H1 (cell line): ENCODE data around the gene VPS13D. TPM values are rescaled to one million over a fixed set of nuclear protein-coding genes. Genes with fewer than 3 reads are reported as not detected.

Source experiments
- CTCF ChIA-PET: fragments of 300-600 bp; sonication (Branson Sonifier 250); formaldehyde crosslinking; loops from one replicate; lab custom pipeline; 2021; ENCODE audit not compliant: partially characterized antibody; lab: Charles Lee
- POLR2A ChIA-PET: fragments of 300-600 bp; sonication (Branson Sonifier 250); formaldehyde crosslinking; loops from one replicate; lab custom pipeline; 2021; ENCODE audit warnings: inconsistent platforms; ENCODE audit not compliant: partially characterized antibody; lab: Charles Lee
- DNase-seq, 2 experiments: peaks; one replicate each; pipeline versions ENCODE4 v3.0.0 to v3.0.0-alpha.2; 2010 to 2022; ENCODE audit warnings: low spot score in 2 of 2, low read depth in 1 of 2, mixed read lengths in 1 of 2
- FAIRE-seq: peaks from 2 replicates; lab custom pipeline; 2011; peaks lifted over from hg19 to GRCh38; lab: Jason Lieb, UNC
- H2AFZ ChIP-seq: 2 replicates; pipeline ENCODE4 v1.8.1; 2012; ENCODE audit warnings: low read length, inconsistent platforms
- H2AK5ac ChIP-seq: 2 replicates; pipeline ENCODE4 v1.6.1; 2013; ENCODE audit warnings: low read depth, low read length
- H2BK120ac ChIP-seq: replicated peaks from 2 replicates; pipeline ENCODE3; 2013; ENCODE audit warnings: low read depth, low read length, inconsistent platforms
- H2BK12ac ChIP-seq: 2 replicates; pipeline ENCODE4 v1.6.1; 2013; ENCODE audit warnings: low read depth, low read length
- H2BK15ac ChIP-seq: 2 replicates; pipeline ENCODE4 v1.6.1; 2013; ENCODE audit warnings: low read length
- H2BK20ac ChIP-seq: 2 replicates; pipeline ENCODE4 v1.6.1; 2013; ENCODE audit warnings: low read length
- H2BK5ac ChIP-seq: 2 replicates; pipeline ENCODE4 v1.6.1; 2013; ENCODE audit warnings: low read depth, low read length
- H3K14ac ChIP-seq: 2 replicates; pipeline ENCODE4 v1.6.1; 2013; ENCODE audit warnings: inconsistent platforms; ENCODE audit not compliant: insufficient read length
- H3K18ac ChIP-seq: 2 replicates; pipeline ENCODE4 v1.6.1; 2013; ENCODE audit warnings: low read length; ENCODE audit errors: extremely low read depth
- H3K23ac ChIP-seq: 2 replicates; pipeline ENCODE4 v1.6.1; 2013; ENCODE audit warnings: inconsistent platforms; ENCODE audit not compliant: insufficient read length
- H3K23me2 ChIP-seq: 2 replicates; pipeline ENCODE4 v1.6.1; 2013; ENCODE audit warnings: low read depth, low read length
- H3K27ac ChIP-seq: 2 replicates; pipeline ENCODE4 v1.6.1; 2011; ENCODE audit warnings: low read depth, low read length, inconsistent platforms
- H3K27me3 ChIP-seq, 4 experiments: replicated peaks in 1 of 4; 1 replicate in 1 of 4; 2 replicates in 3 of 4; pipeline versions ENCODE4 v1.6.1 to v1.8.1; 2011 to 2013; ENCODE audit warnings: low read length in 3 of 4, mild to moderate bottlenecking in 3 of 4, inconsistent platforms in 2 of 4, mixed read lengths in 2 of 4, moderate library complexity in 1 of 4; ENCODE audit not compliant: control insufficient read depth in 3 of 4, insufficient read depth in 3 of 4; ENCODE audit errors: extremely low read depth in 1 of 4
- H3K36me3 ChIP-seq, 4 experiments: 2 replicates each; pipeline versions ENCODE4 v1.6.1 to v1.8.1; 2011 to 2013; ENCODE audit warnings: mild to moderate bottlenecking in 4 of 4, low read length in 3 of 4, moderate library complexity in 2 of 4, control low read depth in 1 of 4, inconsistent platforms in 1 of 4; ENCODE audit not compliant: insufficient read depth in 4 of 4, control insufficient read depth in 2 of 4
- H3K4ac ChIP-seq: replicated peaks from 2 replicates; pipeline ENCODE3; 2013; ENCODE audit warnings: low read length, low read depth, mixed read lengths, inconsistent platforms; ENCODE audit not compliant: insufficient read length
- H3K4me1 ChIP-seq, 4 experiments: replicated peaks in 1 of 4; 1 replicate in 1 of 4; 2 replicates in 3 of 4; pipeline versions ENCODE4 v1.6.1 to v1.8.1; 2011 to 2013; ENCODE audit warnings: low read length in 3 of 4, inconsistent platforms in 2 of 4, mixed read lengths in 1 of 4; ENCODE audit not compliant: insufficient read depth in 4 of 4, control insufficient read depth in 3 of 4
- H3K4me2 ChIP-seq, 2 experiments: 2 replicates each; pipeline versions ENCODE4 v1.6.1 to v1.8.1; 2011 to 2013; ENCODE audit warnings: low read depth in 2 of 2, low read length in 2 of 2, control low read depth in 1 of 2, inconsistent platforms in 1 of 2, mild to moderate bottlenecking in 1 of 2; ENCODE audit not compliant: insufficient read depth in 1 of 2
- H3K4me3 ChIP-seq, 4 experiments: fragments of 200-600, 300-600 bp in 1 of 4; sonication (generic), shearing (Covaris generic), sonication (Bioruptor Twin) in 1 of 4; 2 replicates each; pipeline versions ENCODE4 v1.5.1 to v1.8.1; 2011 to 2016; ENCODE audit warnings: low read length in 4 of 4, low read depth in 3 of 4, control low read depth in 2 of 4, inconsistent platforms in 2 of 4, mild to moderate bottlenecking in 2 of 4, mixed read lengths in 1 of 4, moderate library complexity in 1 of 4; ENCODE audit not compliant: insufficient read depth in 2 of 4; ENCODE audit errors: extremely low read depth in 1 of 4
- H3K56ac ChIP-seq: replicated peaks from 2 replicates; pipeline ENCODE3; 2013; ENCODE audit warnings: low read depth, mild to moderate bottlenecking, mixed read lengths, low read length, inconsistent platforms; ENCODE audit not compliant: insufficient read length
- H3K79me1 ChIP-seq: 2 replicates; pipeline ENCODE4 v1.6.1; 2013; ENCODE audit warnings: low read depth, low read length, control low read depth
- H3K79me2 ChIP-seq, 2 experiments: 2 replicates each; pipeline versions ENCODE4 v1.6.1 to v1.8.1; 2012 to 2013; ENCODE audit warnings: low read length in 2 of 2, mild to moderate bottlenecking in 2 of 2, inconsistent platforms in 1 of 2; ENCODE audit not compliant: insufficient read depth in 2 of 2, control insufficient read depth in 1 of 2
- H3K9ac ChIP-seq, 4 experiments: replicated peaks in 1 of 4; 1 replicate in 1 of 4; 2 replicates in 3 of 4; pipeline versions ENCODE4 v1.6.1 to v1.8.1; 2011 to 2013; ENCODE audit warnings: low read depth in 3 of 4, low read length in 3 of 4, control low read depth in 2 of 4, mild to moderate bottlenecking in 2 of 4, moderate library complexity in 2 of 4, inconsistent platforms in 1 of 4; ENCODE audit errors: extremely low read depth in 1 of 4
- H3K9me3 ChIP-seq, 2 experiments: 2 replicates each; pipeline versions ENCODE4 v1.6.1 to v1.8.1; 2012 to 2013; ENCODE audit warnings: mild to moderate bottlenecking in 2 of 2, moderate library complexity in 2 of 2, control low read depth in 1 of 2, inconsistent platforms in 1 of 2, low read depth in 1 of 2, low read length in 1 of 2, mixed read lengths in 1 of 2; ENCODE audit not compliant: insufficient read depth in 2 of 2
- H4K20me1 ChIP-seq, 2 experiments: replicated peaks in 1 of 2; 2 replicates each; pipeline versions ENCODE3 to v1.8.1; 2011 to 2013; ENCODE audit warnings: inconsistent platforms in 2 of 2, low read length in 2 of 2, mild to moderate bottlenecking in 1 of 2; ENCODE audit not compliant: insufficient read depth in 2 of 2, control insufficient read depth in 1 of 2
- H4K5ac ChIP-seq: 2 replicates; pipeline ENCODE4 v1.6.1; 2013; ENCODE audit warnings: low read length, low read depth, mixed read lengths, inconsistent platforms; ENCODE audit not compliant: insufficient read length
- H4K8ac ChIP-seq: 2 replicates; pipeline ENCODE4 v1.8.0; 2013; ENCODE audit warnings: mild to moderate bottlenecking, moderate library complexity, low read length, inconsistent platforms; ENCODE audit not compliant: insufficient read depth; ENCODE audit errors: extremely low read depth
- H4K91ac ChIP-seq: replicated peaks from 2 replicates; pipeline ENCODE3; 2013; ENCODE audit warnings: low read length, mixed read lengths, inconsistent platforms; ENCODE audit not compliant: insufficient read length
- BRCA1 ChIP-seq: IDR thresholded peaks from 2 replicates; pipeline ENCODE4 v1.6.1; 2012; ENCODE audit warnings: low read depth, low read length, improper control_type of control experiment
- CHD1 ChIP-seq: IDR thresholded peaks from 2 replicates; pipeline ENCODE4 v1.6.1; 2012; ENCODE audit warnings: low read depth, low read length, improper control_type of control experiment
- CTCF ChIP-seq, 3 experiments: IDR thresholded peaks; 1 replicate in 2 of 3; 2 replicates in 1 of 3; pipeline versions ENCODE4 v1.5.1 to v1.6.1; 2011; ENCODE audit warnings: low read length in 3 of 3, mild to moderate bottlenecking in 3 of 3, inconsistent platforms in 2 of 3, low read depth in 1 of 3, moderate library complexity in 1 of 3; ENCODE audit not compliant: insufficient read depth in 1 of 3; ENCODE audit errors: control extremely low read depth in 1 of 3
- EZH2 ChIP-seq: fragments of 200-600 bp; sonication (generic); IDR thresholded peaks from 2 replicates; pipeline ENCODE4 v1.7.1; 2012; ENCODE audit warnings: low read depth, mild to moderate bottlenecking, moderate library complexity, low read length, inconsistent platforms; ENCODE audit not compliant: severe bottlenecking
- GABPA ChIP-seq: IDR thresholded peaks from 2 replicates; pipeline ENCODE4 v1.6.1; 2011; ENCODE audit warnings: mild to moderate bottlenecking, low read length, moderate library complexity, borderline replicate concordance; ENCODE audit not compliant: insufficient read depth
- TAF7 ChIP-seq: optimal IDR thresholded peaks from 2 replicates; pipeline ENCODE3; 2011; ENCODE audit warnings: low read depth, mild to moderate bottlenecking, inconsistent platforms, low read length, moderate library complexity, borderline replicate concordance
- TCF12 ChIP-seq: IDR thresholded peaks from 2 replicates; pipeline ENCODE4 v1.6.1; 2011; ENCODE audit warnings: low read depth, mild to moderate bottlenecking, low read length
- TEAD4 ChIP-seq: IDR thresholded peaks from 2 replicates; pipeline ENCODE4 v1.6.1; 2012; ENCODE audit warnings: low read depth, low read length, inconsistent platforms, mixed read lengths
- YY1 ChIP-seq: IDR thresholded peaks from 2 replicates; pipeline ENCODE4 v1.6.1; 2011; ENCODE audit warnings: low read depth, mild to moderate bottlenecking, low read length
- ZNF274 ChIP-seq: IDR thresholded peaks from 2 replicates; pipeline ENCODE4 v1.7.0; 2012; ENCODE audit warnings: low read length, borderline replicate concordance; ENCODE audit errors: extremely low read depth
- WGBS, 2 experiments: shearing (Covaris generic) in 1 of 2; methylation state at CpG; one replicate each; pipeline versions ENCODE4 v1.1.6 to v1.1.7; 2013 to 2015; ENCODE audit warnings: low lambda C conversion rate in 2 of 2, mixed read lengths in 2 of 2, inconsistent platforms in 1 of 2, low coverage in 1 of 2, missing lambda C conversion rate in 1 of 2; ENCODE audit not compliant: insufficient replicate concordance in 2 of 2, insufficient coverage in 1 of 2, insufficient read length in 1 of 2; ENCODE audit errors: extremely low coverage in 1 of 2, missing lambda C conversion rate in 1 of 2; 5-methylcytosine and 5-hydroxymethylcytosine counted together
- polyA plus RNA-seq, 7 experiments: library from polyadenylated mRNA; depleted of rRNA in 3 of 7; stranded (reverse) in 5 of 7; unstranded in 2 of 7; fragments of >200 nt in 5 of 7; fragments of 200-250 nt in 2 of 7; gene quantifications; 1 replicate in 5 of 7; 2 replicates in 1 of 7; 4 replicates in 1 of 7; pipeline versions ENCODE4 v1.2.1 to v1.2.3, GENCODE V29; 2011 to 2013; ENCODE audit warnings: missing spikeins in 2 of 7, mixed read lengths in 2 of 7
- total RNA-seq: library from RNA; stranded (reverse); fragmentation: NEBNext Ultra II Directional; extraction: Animal tissue kit (Norgen Biotek cat#: 25700); gene quantifications from 2 replicates; pipeline ENCODE4 v1.2.1, GENCODE V29; 2021

Gene VPS13D
- total and polyA plus RNA-seq, 2 of the 8 experiments (the other 6 are each of a cell fraction or from before 2014, with no cell fraction given) = 10.9 to 31.2 TPM

- peaks cover 11 to 39% (median 22%) of the 10 kb centered on the region in 4 experiments for H3K36me3 ChIP-seq
- 87% methylated on average over 4 of the region's 4 CpGs; no CpG with 5 or more reads in 1 of the 2 experiments for WGBS, 2 experiments
- no peak for TF ChIP-seq EZH2
- no peak for TF ChIP-seq CTCF (IDR thresholded peaks at IDR 0.05; ENCODE audit: control extremely low read depth in 1 of 3, insufficient read depth in 1 of 3, low read depth in 1 of 3, low read length in 3 of 3)
- no peak for TF ChIP-seq YY1
- no peak for TF ChIP-seq TEAD4
- TF ChIP-seq BRCA1 = no peak
- no peak for TF ChIP-seq CHD1
- no peak for TF ChIP-seq GABPA
- no peak for TF ChIP-seq TAF7
- no peak for TF ChIP-seq ZNF274
- no peak for TF ChIP-seq TCF12
Measured at GRCh38 chr1:12279728-12280464, 50.1 kb downstream of the VPS13D start.

More at GRCh38 chr1:12279728-12280464, 50.1 kb downstream of the VPS13D start:
- H3K18ac ChIP-seq = no peak overlapping the region
- no peak overlapping the region for H4K91ac ChIP-seq
- peaks cover 0 to 5% (median 0%) of the 10 kb centered on the region in 4 experiments; a peak in 1 of 7 replicates for H3K4me1 ChIP-seq
- H3K9me3 ChIP-seq = no peaks in the 10 kb centered on the region
- no peak for DNase-seq
- H3K56ac ChIP-seq = no peak overlapping the region
- no peak overlapping the region for H4K5ac ChIP-seq
- H2AFZ ChIP-seq = no peak overlapping the region
- no peak overlapping the region for H4K8ac ChIP-seq
- H2AK5ac ChIP-seq = no peak overlapping the region
- no peak overlapping the region for H2BK20ac ChIP-seq
- H2BK5ac ChIP-seq = no peak overlapping the region
- no peak overlapping the region for H3K14ac ChIP-seq
- no peak overlapping the region for H2BK12ac ChIP-seq
- H3K9ac ChIP-seq = no peak overlapping the region
- no peaks in the 10 kb centered on the region; the same call in 1 of the 2 replicates for H3K79me1 ChIP-seq
- POLR2A ChIA-PET = interaction anchor here (1.0 kb wide), 1 partner anchor 51 kb away, joined by 3 read pairs; no protein-coding TSS in a partner anchor
- H3K4ac ChIP-seq = no peak overlapping the region
- H3K4me3 ChIP-seq = no peak overlapping the region
- H3K79me2 ChIP-seq = no peaks in the 10 kb centered on the region
- H3K4me2 ChIP-seq = no peak overlapping the region
- H2BK15ac ChIP-seq = no peak overlapping the region
- H3K27me3 ChIP-seq = no peaks in the 10 kb centered on the region
- no peak overlapping the region for H3K27ac ChIP-seq
- FAIRE-seq = no peak
- no peaks in the 10 kb centered on the region for H3K23me2 ChIP-seq
- CTCF ChIA-PET = interaction anchor here (0.6 to 5.6 kb wide), 5 partner anchors 21 to 379 kb away, joined by 3 to 31 read pairs (median 4); no protein-coding TSS in a partner anchor
- H3K23ac ChIP-seq = no peak overlapping the region
- H2BK120ac ChIP-seq = no peak overlapping the region
- H4K20me1 ChIP-seq = peaks cover 0 to 3% of the 10 kb centered on the region in 2 experiments
